HG03108 (cell line): ENCODE measurements around the gene MEOX2.

Source experiments
- ATAC-seq: cut with Tn5 transposase; IDR thresholded peaks from one replicate; pipeline ENCODE4 v1.9.1; 2021; ENCODE audit warnings: moderate library complexity; ENCODE audit not compliant: unreplicated experiment

The MEOX2 gene

GRCh38 chr7:15566476-15566875 is 120.0 kb downstream of the MEOX2 start:
- no peak for ATAC-seq

- no peak for ATAC-seq
Measured at GRCh38 chr7:15561835-15562234, 124.6 kb downstream of the MEOX2 start, which contains the start of gene AGMO. AGMO (minus strand) TSS chr7:15562015.
